GM18519 (cell line): ENCODE data around the gene GPS2.
"Not testable (repeated sequence)": the region's sequence is repeated elsewhere in the genome, so short reads cannot be mapped to it uniquely, and the experiment has no call there.

Experiments
- ATAC-seq: cut with Tn5 transposase; IDR thresholded peaks from one replicate; pipeline ENCODE4 v1.9.1; 2021; ENCODE audit warnings: mild to moderate bottlenecking, moderate library complexity; ENCODE audit not compliant: unreplicated experiment, low FRiP score

The GPS2 gene

GRCh38 chr17:7340179-7340578 lies 25.0 kb upstream of the GPS2 start:
- ATAC-seq = no peak

- not testable (repeated sequence) for ATAC-seq
Measured at GRCh38 chr17:7337600-7337999, 22.4 kb upstream of the GPS2 start.

DNA sequence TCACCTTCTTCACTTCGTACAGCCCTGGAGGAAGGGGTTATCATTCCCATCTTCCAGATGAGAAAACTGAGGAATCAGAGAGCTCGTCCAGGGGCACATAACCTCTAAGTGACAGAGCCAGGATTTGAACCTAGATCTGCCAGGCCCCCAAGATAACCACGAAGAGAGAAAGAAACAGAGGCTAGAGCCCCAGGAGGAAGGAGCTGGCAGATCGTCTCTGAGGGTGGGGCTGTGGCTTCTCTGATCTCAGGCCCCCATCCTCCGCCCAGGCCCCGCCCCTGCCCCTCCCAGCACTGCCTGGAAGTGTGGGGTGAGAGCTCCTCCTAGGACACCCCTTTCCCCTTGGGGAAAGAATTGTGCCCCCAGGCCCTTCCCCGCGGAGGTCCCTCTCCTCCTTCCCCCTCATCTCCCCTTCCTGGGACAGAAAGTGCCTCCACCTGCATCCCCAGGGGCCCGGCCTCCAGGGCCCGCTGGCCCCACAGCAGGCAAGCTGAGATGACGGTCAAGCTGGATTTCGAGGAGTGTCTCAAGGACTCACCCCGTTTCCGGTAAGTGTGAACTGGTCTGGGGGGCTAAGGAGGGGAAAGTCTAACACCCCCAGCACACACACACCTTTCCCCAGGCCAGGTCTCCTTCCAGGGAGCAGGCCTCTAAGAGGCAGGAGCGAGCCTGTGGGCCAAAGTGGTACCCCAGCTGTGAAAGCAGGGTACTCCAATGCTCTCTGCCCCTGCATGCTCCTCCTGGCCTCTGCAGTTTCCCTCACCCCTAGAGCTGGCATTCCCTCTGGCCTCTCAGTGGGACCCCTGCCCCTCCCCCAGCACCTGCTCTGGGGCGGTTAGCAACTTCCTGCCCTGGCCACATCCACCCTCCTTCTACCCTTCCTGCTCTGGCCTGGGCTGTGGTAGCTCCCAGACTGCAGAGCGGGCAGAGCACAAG lies 21.3 kb upstream of the GPS2 start, which contains the start of gene ACAP1:
Gene ACAP1 (plus strand): TSS at position 290 of the 936 bp plus-strand sequence. CDS start 206 bp downstream, at position 496.
- ATAC-seq = no peak

DNA sequence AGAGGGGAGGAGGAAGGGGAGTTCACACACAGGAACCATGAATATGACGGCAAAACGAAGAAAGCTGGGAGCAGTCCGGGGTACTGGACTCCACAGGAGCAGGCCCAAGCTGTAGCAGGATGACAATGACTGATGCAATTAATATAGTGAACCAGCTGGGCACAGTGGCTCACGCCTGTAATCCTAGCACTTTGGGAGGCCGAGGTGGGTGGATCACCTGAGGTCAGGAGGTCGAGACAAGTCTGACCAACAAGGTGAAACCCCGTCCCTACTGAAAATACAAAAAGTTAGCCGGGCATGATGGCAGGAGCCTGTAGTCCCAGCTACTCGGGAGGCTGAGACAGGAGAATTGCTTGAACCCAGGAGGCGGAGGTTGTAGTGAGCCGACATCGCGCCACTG lies 20.6 kb upstream of the GPS2 start:
- not testable (repeated sequence) for ATAC-seq

DNA sequence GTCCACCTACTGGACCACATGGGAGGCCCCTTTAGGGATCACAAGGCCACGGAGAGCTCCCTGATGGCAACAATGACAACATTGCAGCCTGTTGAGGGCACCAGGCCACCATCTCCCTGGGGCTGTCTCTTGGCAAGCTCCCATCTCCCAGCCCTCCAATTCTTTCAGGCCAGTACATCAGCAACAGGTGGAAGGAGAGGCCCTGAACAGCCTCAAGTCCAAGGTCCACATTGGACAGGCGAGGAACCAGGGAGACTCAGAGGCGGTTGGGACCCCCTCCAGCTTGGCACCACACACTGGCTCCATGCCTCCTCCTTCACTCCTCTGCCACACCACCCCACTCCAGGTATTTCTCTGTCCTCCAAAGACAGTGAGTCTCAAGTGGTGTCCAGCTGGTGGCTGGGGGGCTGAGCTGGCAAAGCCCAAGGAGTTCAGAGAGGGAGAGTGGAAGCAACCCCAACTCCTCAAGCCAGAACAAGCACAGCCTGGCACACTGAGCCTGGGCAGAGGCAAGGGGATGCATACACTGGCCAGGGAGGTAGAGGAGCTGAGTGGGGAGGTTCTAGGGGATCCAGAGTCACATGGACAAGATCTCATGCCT lies 19.9 kb upstream of the GPS2 start:
- ATAC-seq = no peak

DNA sequence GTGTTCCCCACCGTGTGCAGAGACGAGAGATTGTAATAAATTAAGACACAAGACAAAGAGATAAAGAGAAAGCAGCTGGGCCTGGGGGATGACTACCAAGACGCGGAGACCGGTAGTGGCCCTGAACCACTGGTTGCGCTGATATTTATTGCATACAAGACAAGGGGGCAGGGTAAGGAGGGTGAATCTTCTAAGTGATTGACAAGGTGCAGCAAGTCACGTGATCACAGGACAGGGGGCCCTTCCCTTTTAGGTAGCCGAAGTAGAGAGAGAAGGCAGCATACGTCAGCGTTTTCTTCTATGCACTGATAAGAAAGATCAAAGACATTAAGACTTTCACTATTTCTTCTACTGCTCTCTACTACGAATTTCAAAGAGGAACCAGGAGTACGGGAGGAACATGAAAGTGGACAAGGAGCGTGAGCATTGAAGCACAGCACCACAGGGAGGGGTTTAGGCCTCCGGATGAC lies 17.5 kb upstream of the GPS2 start:
- not testable (repeated sequence) for ATAC-seq

- no peak for ATAC-seq
Measured at GRCh38 chr17:7332111-7332510, 17.0 kb upstream of the GPS2 start.

GRCh38 chr17:7330638-7331015 lies 15.5 kb upstream of the GPS2 start:
- no peak for ATAC-seq

GRCh38 chr17:7329997-7330637 lies 15.0 kb upstream of the GPS2 start:
- peak; percentile 16 for ATAC-seq

- ATAC-seq = peak; percentile 40
Measured at GRCh38 chr17:7329374-7329996, 14.3 kb upstream of the GPS2 start.

DNA sequence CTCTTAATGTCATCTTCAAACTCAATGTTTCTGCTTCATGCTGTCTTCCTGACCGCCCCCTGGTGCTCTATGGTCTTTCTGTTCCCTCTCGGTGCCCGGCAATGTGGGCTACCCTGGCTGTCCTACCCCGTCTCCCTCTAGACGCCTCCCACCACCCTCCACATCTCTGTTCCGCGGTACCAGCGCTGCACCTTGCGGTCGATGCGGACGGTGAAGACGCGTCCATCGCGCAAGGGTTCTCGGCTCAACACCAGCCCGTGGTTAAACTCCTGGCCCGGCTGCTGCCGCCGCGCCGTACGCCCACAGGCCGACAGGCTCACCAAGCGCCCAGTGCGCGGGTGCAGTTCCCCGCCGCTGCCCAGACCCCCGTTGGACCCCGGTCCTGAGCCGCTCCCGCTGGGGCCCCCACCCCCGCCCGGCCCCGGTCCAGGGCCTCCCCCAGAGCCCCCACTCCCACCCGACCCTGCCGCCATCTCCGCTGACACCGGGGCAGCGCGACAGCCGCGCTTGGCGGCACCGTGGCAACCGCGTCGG lies 13.7 kb upstream of the GPS2 start, which contains the start of gene NEURL4:
Gene NEURL4 (minus strand): TSS at position 496 of the 534 bp plus-strand sequence. CDS start 23 bp downstream, at position 473.
- ATAC-seq = peak; percentile 43

GRCh38 chr17:7328009-7328408 lies 12.8 kb upstream of the GPS2 start:
- no peak for ATAC-seq

- no peak for ATAC-seq
Measured at GRCh38 chr17:7327501-7327900, 12.3 kb upstream of the GPS2 start.

DNA sequence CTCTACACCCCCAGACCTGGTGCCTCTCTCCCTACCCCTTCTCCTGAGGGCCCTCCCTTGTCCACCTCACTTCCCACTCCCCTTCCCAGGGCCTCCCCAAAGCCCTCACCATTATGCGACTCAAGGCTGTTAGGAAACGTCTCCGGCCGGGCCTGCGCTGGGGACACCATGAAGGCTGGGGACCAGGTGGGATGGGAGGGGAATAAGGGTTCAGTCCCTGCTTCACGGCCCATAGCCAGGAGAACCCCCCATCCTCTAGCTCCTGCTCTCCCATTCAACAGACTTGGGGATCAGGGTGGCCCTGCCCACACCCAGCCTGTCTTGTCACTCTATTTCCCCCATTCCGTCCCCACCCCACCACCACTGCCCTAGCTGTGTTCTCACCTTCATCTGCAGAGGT lies 11.9 kb upstream of the GPS2 start:
- no peak for ATAC-seq

DNA sequence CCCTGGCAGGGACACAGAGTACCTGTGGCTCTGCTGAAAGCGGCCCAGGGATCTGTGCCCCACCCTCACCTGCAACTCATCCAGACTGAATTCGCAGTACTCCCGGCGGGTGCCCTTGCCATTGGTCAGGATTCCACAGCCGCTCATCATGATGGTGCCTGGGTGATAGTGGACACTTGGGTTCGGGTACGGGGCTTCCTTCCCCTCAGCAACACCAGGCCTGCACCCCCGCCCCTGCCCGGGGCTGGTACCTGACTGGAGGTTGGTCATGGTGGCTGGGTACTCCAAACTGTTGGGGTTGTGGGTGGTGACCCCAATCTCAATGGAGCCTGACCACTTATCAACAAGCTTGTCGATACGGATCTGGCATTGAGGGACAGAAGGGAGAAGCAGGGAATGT lies 11.0 kb upstream of the GPS2 start:
- no peak for ATAC-seq

- ATAC-seq = no peak
Measured at GRCh38 chr17:7325031-7325528, 9.9 kb upstream of the GPS2 start.

DNA sequence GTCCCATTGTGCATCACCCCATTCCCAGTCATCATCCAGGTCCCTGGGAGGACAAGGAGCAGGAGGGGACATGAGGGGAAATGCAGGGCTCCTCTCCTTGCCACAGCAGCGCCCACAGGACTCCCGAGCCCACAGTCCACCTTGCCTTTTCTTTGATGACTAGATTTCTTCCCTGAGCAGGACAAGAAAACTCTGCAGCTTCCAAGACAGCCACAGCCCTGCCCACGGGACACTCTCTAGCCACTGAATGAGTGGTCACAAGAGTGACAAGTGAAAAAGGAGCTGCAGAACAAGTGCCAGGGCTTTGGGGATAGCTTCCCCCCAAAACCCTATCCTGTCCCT lies 9.2 kb upstream of the GPS2 start:
- no peak for ATAC-seq

- ATAC-seq = no peak
Measured at GRCh38 chr17:7323731-7324437, 8.7 kb upstream of the GPS2 start.

DNA sequence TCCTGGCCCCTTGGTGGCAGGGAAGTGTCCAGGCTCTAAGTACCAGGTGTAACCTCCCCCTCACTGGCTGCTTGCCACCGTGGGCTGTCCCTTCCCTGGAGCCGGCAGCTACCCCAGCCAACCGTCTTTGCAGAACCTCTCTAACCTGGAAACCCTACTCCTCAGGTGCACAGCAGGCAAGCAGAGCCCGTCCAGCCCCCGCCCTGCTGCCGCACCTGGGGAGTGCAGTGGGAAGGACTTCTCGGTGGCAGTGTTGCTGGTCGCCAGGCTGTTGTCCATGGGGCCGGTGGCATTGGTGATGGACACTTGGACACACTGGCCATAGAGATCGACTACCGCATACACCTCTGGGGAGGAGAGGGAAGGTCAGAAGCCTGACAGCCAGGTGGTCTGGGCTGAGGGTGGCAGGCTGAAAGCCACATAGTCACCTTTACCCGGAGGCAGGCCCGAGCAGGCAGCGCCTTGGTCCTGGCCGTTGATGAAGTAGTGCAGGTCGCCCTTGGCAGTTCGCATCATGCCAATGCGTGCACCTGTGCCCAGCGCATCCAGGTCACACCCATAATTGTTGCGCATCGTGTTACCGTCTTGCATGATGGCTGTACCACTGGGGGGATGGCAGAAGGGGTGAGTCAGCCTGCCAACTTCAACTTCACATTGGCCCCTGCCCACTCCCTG lies 7.5 kb upstream of the GPS2 start:
- ATAC-seq = no peak
